Natural killer cell (primary cell): ENCODE measurements around the gene AOAH. TPM values are rescaled to one million over a fixed set of nuclear protein-coding genes. Genes with fewer than 3 reads are reported as not detected.

Source experiments
- ATAC-seq, 3 donors: fragments of 150-1000 bp in 2 of 3; fragments of 200-7000 bp in 1 of 3; cut with Tn5 transposase; 1 replicate in 1 of 3; 2 replicates in 2 of 3; pipeline ENCODE4 v1.10.0; 2021; ENCODE audit warnings: mild to moderate bottlenecking in 2 of 3, moderate library complexity in 2 of 3
- DNase-seq, 2 donors: peaks; one replicate each; pipeline versions ENCODE4 v3.0.0 to v3.0.0-alpha.2; 2013 to 2021; ENCODE audit warnings: mixed read lengths in 1 of 2
- H3K27ac ChIP-seq: one replicate; pipeline ENCODE4 v1.5.1; 2013; ENCODE audit warnings: mild to moderate bottlenecking, low read length
- H3K27me3 ChIP-seq: one replicate; pipeline ENCODE4 v1.6.1; 2013; ENCODE audit warnings: low read length; ENCODE audit not compliant: control insufficient read depth, insufficient read depth
- H3K36me3 ChIP-seq: one replicate; pipeline ENCODE4 v1.6.1; 2013; ENCODE audit warnings: low read length; ENCODE audit not compliant: control insufficient read depth, insufficient read depth
- H3K4me1 ChIP-seq: one replicate; pipeline ENCODE4 v1.6.1; 2013; ENCODE audit warnings: low read length; ENCODE audit not compliant: control insufficient read depth, insufficient read depth
- H3K4me3 ChIP-seq: one replicate; pipeline ENCODE4 v1.5.1; 2013; ENCODE audit warnings: low read length
- H3K9me3 ChIP-seq: one replicate; pipeline ENCODE4 v1.6.1; 2013; ENCODE audit warnings: low read length; ENCODE audit not compliant: control insufficient read depth, insufficient read depth
- H3K27ac Mint-ChIP-seq, 2 donors: one replicate each; pipeline ENCODE4 v1.8.0; 2022; ENCODE audit warnings: mild to moderate bottlenecking in 2 of 2, mixed read lengths in 2 of 2, moderate library complexity in 1 of 2
- H3K27me3 Mint-ChIP-seq, 2 donors: one replicate each; pipeline ENCODE4 v1.8.0; 2022; ENCODE audit warnings: low read depth in 2 of 2, mixed read lengths in 2 of 2
- H3K36me3 Mint-ChIP-seq: one replicate; pipeline ENCODE4 v1.8.0; 2022; ENCODE audit warnings: mixed read lengths
- H3K4me1 Mint-ChIP-seq, 2 donors: one replicate each; pipeline ENCODE4 v1.8.0; 2022; ENCODE audit warnings: mixed read lengths in 2 of 2
- H3K4me3 Mint-ChIP-seq: one replicate; pipeline ENCODE4 v1.8.0; 2022; ENCODE audit warnings: mild to moderate bottlenecking, moderate library complexity, mixed read lengths
- H3K9me3 Mint-ChIP-seq, 2 donors: one replicate each; pipeline ENCODE4 v1.8.0; 2022; ENCODE audit warnings: mixed read lengths in 2 of 2
- WGBS: methylation state at CpG from one replicate; pipeline ENCODE4 v1.1.7; 2013; ENCODE audit warnings: missing lambda C conversion rate; ENCODE audit not compliant: insufficient coverage; 5-methylcytosine and 5-hydroxymethylcytosine counted together
- intact Hi-C: fragments of 100-400 bp; cut with micrococcal nuclease; formaldehyde crosslinking; loops from one replicate; pipeline ENCODE4 v1.14.2; 2022
- total RNA-seq, 4 donors: library from RNA; stranded (reverse); fragments of 120-200 nt in 1 of 4; gene quantifications; one replicate each; pipeline versions ENCODE4 v1.2.3 to v1.2.4, GENCODE V29; 2013 to 2022
- TF ChIP-seq, protein P1 (sequence below): fragments of 200-600 bp; IDR thresholded peaks from one replicate; pipeline ENCODE4 v1.8.0; 2022; ENCODE audit warnings: antibody characterized with exemption

Gene AOAH
- total RNA-seq, 3 donors from 2014 or later (not counting 1 experiment from before 2014, with no cell fraction given): 263 to 403 (median 312) TPM

DNA sequence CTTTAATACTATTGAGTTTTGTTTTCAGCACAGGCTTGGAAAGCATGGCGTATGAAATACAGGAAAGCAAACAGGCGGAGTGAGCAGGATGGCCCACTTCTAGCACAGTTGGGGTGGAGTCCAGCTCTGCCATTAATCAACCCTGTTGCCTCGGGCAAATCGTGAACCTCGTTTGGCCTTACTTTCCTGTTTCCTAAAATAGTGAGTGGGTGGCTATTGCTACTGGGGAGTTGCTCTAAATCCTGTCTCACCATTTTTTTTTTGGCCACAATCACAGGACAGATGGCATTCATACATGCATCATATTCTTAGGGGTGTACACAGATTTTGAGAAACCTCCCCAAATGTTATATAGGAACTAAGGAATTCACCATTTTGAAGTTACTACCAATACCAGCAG lies 176.9 kb downstream of the AOAH start:
- H3K9me3 ChIP-seq: no peaks in the 10 kb centered on the region
- WGBS: 92% methylated on average over 2 of the region's 5 CpGs
- H3K27me3 Mint-ChIP-seq: no peaks in the 10 kb centered on the region
- intact Hi-C loops: no loop called here
- peak overlapping the region; percentile 73 to 82 for H3K27ac Mint-ChIP-seq
- H3K4me3 ChIP-seq: no peak overlapping the region
- no peak overlapping the region for H3K4me3 Mint-ChIP-seq
- peaks cover 28% of the 10 kb centered on the region for H3K36me3 Mint-ChIP-seq
- H3K4me1 ChIP-seq: no peaks in the 10 kb centered on the region
- peaks cover 56% of the 10 kb centered on the region for H3K36me3 ChIP-seq
- DNase-seq: no peak
- peaks cover 4 to 27% of the 10 kb centered on the region in 2 donors for H3K4me1 Mint-ChIP-seq
- no peaks in the 10 kb centered on the region for H3K27me3 ChIP-seq
- ATAC-seq: no peak
- no peak overlapping the region for H3K27ac ChIP-seq
- no peaks in the 10 kb centered on the region for H3K9me3 Mint-ChIP-seq
- TF ChIP-seq, protein P1, sequence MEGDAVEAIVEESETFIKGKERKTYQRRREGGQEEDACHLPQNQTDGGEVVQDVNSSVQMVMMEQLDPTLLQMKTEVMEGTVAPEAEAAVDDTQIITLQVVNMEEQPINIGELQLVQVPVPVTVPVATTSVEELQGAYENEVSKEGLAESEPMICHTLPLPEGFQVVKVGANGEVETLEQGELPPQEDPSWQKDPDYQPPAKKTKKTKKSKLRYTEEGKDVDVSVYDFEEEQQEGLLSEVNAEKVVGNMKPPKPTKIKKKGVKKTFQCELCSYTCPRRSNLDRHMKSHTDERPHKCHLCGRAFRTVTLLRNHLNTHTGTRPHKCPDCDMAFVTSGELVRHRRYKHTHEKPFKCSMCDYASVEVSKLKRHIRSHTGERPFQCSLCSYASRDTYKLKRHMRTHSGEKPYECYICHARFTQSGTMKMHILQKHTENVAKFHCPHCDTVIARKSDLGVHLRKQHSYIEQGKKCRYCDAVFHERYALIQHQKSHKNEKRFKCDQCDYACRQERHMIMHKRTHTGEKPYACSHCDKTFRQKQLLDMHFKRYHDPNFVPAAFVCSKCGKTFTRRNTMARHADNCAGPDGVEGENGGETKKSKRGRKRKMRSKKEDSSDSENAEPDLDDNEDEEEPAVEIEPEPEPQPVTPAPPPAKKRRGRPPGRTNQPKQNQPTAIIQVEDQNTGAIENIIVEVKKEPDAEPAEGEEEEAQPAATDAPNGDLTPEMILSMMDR: no peak

DNA sequence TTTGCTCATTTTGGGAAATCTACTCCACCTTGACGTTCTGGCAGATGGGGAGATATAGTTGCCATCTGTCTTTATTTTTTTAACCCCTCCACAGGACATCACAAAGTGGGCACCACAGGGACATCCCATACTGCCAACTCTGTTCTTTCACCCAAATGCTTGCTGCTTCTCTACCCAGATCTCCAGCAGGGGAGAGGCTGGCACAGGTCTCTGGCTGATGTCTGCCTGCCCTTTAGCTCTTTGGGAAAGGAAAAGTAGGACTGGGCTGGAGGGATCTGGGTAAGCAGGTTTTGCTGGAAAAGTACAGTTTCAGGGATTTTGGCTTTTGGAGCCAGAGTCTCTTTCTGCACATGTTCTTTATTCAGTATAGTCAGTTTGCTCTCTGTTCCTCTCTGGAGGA lies 178.0 kb downstream of the AOAH start:
- peak overlapping the region; percentile 73 to 82 for H3K27ac Mint-ChIP-seq
- H3K9me3 ChIP-seq: no peaks in the 10 kb centered on the region

DNA sequence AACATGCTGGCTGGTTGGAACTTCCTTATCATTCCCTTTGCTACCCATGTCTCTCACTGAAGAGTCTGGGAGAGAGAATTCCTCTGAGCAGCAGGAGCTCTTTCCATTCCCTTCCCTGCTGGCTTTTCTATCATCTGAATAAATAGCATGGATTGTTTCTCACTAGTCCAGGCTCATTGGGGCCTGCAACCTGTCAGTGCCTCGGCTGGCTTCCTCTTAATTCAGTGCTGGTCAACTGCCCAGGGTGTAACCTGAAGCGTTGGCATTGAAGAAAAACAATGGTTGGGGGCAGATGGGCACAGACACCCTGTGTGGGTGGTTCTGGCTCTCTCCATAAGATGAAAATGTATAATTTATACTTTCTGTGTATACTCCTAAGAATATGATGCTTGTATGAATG lies 179.0 kb downstream of the AOAH start:
- Histone ChIP-seq H3K27ac (no peak overlapping the region), H3K4me1 (no peaks in the 10 kb centered on the region), H3K9me3 (no peaks in the 10 kb centered on the region), H3K4me3 (no peak overlapping the region), H3K27me3 (no peaks in the 10 kb centered on the region), H3K36me3 (peaks cover 75% of the 10 kb centered on the region)
- Mint-ChIP-seq H3K9me3 (no peaks in the 10 kb centered on the region), H3K36me3 (peaks cover 28% of the 10 kb centered on the region), H3K4me1 (peaks cover 10 to 29% of the 10 kb centered on the region in 2 donors), H3K27ac (peak overlapping the region; percentile 73 to 82), H3K27me3 (no peaks in the 10 kb centered on the region), H3K4me3 (no peak overlapping the region)
- DNase-seq: no peak
- WGBS: 86% methylated on average over 2 of the region's 2 CpGs
- TF ChIP-seq, protein P1: no peak
- intact Hi-C loops: no loop called here
- no peak for ATAC-seq

More for the DNA sequence above, 178.0 kb downstream of the AOAH start:
- no peak overlapping the region for H3K4me3 ChIP-seq
- no peaks in the 10 kb centered on the region for H3K9me3 Mint-ChIP-seq
- peaks cover 65% of the 10 kb centered on the region for H3K36me3 ChIP-seq
- WGBS: no CpG with 5 or more reads among the region's 1 CpG
- H3K4me3 Mint-ChIP-seq: no peak overlapping the region
- H3K27ac ChIP-seq: no peak overlapping the region
- H3K27me3 ChIP-seq: no peaks in the 10 kb centered on the region
- ATAC-seq (no peak), DNase-seq (no peak)
- no peaks in the 10 kb centered on the region for H3K4me1 ChIP-seq
- H3K36me3 Mint-ChIP-seq: peaks cover 28% of the 10 kb centered on the region
- H3K4me1 Mint-ChIP-seq: peaks cover 10 to 29% of the 10 kb centered on the region in 2 donors
- no peaks in the 10 kb centered on the region for H3K27me3 Mint-ChIP-seq
- TF ChIP-seq, protein P1: no peak
- intact Hi-C loops: no loop called here

DNA sequence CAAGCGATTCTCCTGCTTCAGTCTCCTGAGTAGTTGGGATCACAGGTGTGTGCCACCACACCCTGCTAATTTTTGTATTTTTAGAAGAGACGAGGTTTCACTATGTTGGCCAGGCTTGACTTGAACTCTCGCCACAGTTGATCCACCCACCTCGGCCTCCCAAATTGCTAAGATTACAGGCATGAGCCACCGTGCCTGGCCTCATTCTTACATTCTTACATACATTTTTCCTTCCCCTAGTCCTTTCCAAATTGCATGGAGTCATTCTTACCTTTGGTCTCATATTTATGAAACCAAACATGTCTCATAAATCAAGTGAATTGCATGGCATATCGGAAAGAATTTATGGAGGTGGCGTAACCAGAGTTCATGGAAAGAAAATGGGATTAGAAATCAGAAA lies 186.2 kb downstream of the AOAH start:
- Mint-ChIP-seq H3K27me3 (no peaks in the 10 kb centered on the region), H3K9me3 (no peaks in the 10 kb centered on the region), H3K4me1 (peaks cover 6% of the 10 kb centered on the region in 2 donors), H3K36me3 (peaks cover 12% of the 10 kb centered on the region), H3K27ac (peak overlapping the region; percentile 45 to 67), H3K4me3 (no peak overlapping the region)
- no peak for ATAC-seq
- H3K27me3 ChIP-seq: no peaks in the 10 kb centered on the region
- intact Hi-C loops: no loop called here
- H3K4me1 ChIP-seq: no peaks in the 10 kb centered on the region
- no peaks in the 10 kb centered on the region for H3K9me3 ChIP-seq
- TF ChIP-seq, protein P1: no peak
- H3K4me3 ChIP-seq: no peak overlapping the region
- 97% methylated on average over 7 of the region's 7 CpGs for WGBS
- H3K27ac ChIP-seq: no peak overlapping the region
- peaks cover 80% of the 10 kb centered on the region for H3K36me3 ChIP-seq
- no peak for DNase-seq
